GM21423 (cell line): ENCODE results near the gene CA10.

Experiments
- ATAC-seq: cut with Tn5 transposase; IDR thresholded peaks from one replicate; pipeline ENCODE4 v1.9.1; 2021; ENCODE audit warnings: mild to moderate bottlenecking, moderate library complexity; ENCODE audit not compliant: unreplicated experiment

CA10 gene

DNA sequence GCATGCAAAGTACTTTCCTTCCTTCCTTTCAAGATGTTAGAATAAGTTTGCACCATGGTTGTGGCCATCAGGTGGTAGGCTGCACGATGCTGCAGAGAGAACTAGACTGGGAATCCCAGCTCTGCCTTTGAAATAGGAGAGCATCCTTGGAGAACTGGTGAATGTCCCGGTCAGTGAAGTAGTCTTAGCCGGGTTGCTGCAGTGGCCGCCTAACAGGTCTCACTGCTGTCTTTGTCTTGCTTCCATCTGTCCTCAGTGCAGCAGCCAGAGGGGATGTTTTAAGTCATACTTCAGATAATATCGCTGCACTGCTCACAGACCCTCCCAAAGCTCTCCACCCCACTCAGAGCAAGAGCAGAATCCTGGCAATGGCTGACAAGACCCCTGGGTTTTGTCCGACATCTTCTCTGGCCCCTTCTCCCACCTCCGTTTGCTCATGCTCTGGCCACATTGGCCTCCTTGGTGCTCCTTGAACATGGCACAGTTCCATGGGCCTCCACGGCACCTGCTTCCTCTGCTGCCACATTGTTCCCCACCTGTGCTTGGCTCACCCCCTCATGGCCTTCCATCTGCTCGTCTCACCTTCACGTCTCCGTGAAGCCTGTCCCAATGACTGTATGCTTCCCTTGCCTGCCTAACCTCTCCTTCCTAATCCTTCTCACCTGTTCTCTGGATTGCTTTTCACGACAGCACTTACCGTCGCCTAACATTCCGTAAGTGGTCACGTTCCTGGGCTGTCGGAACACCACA lies 458.3 kb downstream of the CA10 start:
- no peak for ATAC-seq

DNA sequence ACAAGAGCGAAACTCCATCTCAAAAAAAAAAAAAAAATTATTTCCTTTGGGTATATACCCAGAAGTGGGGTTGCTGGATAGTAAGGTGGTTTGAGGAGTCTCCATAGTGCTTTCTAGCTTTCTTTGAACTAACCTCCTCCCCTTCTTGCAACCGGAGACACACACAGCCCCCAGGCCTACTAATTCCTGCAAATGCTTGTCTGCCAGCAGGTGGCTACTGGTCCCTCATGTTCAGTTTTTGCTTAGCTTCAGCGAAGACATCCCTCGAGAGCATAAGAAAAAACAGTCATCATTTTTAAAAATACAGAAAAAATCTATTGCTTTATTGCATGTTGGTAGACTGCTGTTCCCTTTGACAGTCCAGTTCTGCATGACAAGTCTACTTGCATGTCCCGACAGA lies 459.2 kb downstream of the CA10 start:
- ATAC-seq = no peak

DNA sequence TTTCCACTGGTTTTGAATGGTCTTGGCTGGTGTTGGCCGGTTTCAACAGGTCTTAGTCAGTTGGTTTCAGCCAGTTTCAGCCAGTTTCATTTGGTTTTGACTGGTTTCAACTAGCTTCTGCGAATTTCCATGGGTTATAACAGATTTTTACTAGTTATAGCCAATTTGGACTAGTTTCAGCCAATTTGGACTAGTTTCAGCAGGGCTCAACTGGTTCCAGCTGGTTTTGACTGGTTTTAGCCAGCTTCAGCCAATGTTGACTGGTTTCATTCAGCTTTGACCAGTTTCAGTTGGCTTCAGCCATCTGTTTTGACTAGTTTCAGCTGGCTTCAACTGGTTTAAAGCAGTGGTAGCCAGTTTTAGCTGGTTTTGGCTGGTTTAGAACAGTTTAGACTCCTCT lies 465.6 kb downstream of the CA10 start:
- no peak for ATAC-seq

DNA sequence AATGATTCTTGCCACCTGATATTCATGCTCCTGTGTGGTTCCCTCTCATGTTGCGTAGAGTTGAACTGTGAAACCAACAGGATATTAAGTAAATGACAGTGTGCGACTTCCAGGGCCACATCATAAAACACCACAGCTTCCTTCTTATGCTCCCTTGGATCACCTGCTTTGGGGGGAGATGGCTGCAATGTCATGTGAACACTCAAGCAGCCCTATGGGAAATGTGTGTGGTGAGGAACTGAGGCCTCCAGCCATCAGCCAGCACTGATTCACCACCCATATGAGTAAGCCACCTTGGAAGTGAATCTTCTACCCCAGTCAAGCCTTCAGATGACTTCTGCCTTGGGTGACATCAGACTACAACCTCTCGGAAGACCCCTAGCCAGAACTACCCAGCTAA lies 470.6 kb downstream of the CA10 start:
- ATAC-seq = no peak

DNA sequence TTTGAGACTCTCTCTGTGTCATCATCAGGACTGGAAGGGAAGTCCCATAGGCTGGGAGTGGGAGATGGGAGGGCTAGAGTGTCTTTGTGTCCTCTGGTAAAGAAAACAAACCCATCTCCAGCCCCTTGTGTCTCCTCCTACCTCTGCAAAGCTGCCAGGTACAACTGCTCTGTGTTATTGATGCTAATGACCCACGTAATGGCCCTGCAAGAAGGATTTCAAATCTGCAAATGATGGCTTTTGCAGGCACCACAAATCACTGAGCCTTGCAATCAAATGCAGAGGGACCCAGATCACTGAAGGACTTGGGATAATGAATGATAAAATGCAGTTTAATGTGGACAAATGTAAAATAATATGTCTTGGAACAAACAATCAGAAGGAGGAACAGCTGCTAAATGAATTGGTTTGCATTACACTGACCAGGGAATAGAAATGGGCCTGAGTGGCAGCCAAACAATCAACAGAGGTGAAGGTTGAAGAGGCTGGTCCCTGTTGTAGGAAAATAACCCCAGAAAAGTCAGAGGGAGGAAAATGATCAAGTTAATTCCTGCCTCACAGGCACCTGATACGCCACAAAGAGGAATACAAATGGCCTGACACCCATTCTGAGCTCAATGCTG lies 473.1 kb downstream of the CA10 start:
- no peak for ATAC-seq

DNA sequence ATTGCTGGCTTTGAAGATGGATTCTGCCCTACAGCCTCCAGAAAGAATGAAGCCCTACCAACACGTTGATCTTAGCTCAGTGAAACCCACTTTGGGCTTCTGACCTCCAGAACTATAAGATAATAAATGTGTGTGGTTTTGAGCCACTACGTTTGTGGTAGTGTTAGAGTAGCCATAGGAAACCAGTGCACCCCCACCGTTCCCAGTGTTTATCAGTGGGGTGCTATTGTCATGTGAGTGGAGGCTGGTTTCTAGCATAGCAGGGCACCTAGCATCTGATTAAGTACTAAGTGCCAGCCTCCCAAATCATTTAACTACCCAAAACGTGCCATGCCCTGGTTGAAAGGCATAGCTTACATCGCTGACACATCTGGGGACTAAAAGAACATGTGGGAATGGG lies 474.3 kb downstream of the CA10 start:
- ATAC-seq = no peak

DNA sequence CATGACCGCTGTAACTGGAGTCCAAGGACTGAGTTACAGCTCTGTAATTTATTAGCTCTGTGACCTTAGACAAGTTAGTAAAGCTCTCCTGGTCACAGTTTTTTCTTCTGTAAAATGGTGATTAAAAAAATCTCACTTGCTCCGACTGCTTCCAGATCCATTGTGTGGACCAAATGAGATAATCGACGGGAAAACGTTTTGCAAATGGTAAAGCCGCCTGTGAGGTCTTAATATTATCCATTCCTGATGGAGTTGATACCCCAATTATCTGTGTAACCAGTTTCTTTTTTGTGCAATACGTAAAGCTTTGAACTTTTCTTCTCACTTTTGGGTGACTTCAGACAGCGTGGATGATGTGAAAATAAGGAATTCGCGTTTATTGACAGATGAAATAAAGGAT lies 475.2 kb downstream of the CA10 start:
- ATAC-seq = no peak

DNA sequence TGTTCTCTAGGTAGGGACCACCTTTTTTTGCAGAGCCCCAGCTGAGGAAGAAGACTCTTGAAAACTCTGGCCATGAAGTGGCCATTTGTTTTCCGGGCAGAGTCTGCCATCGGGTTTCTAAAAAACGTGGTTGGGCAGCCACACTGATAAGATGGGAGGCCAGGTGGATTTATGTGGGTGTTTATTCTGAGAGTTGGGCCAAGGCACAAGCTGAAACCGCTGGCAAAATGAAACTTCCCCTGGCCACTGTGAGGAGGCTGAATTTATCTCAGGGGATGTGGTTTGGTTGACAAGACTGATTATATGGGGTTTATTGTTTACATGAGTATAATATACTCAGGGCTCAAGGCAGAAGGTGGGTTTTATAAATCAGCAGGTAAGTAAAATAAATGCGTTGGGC lies 476.4 kb downstream of the CA10 start:
- no peak for ATAC-seq

DNA sequence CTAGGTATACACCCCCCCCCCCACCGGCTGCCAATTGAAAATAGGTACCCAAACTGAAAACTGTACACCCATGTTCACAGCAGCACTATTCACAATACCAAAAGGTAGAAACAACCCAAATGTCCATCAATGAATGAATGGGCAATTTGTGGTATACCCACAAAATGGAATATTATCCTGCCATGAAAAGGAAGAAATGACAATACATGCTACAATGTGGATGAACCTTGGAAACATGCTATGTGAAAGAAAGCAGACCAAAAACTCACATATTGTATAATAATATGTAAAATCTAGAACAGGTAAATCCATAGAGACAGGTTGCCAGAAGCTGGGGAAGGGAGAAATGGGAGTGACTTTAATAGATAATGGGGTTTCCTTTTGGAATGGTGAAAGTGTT lies 480.6 kb downstream of the CA10 start:
- no peak for ATAC-seq

DNA sequence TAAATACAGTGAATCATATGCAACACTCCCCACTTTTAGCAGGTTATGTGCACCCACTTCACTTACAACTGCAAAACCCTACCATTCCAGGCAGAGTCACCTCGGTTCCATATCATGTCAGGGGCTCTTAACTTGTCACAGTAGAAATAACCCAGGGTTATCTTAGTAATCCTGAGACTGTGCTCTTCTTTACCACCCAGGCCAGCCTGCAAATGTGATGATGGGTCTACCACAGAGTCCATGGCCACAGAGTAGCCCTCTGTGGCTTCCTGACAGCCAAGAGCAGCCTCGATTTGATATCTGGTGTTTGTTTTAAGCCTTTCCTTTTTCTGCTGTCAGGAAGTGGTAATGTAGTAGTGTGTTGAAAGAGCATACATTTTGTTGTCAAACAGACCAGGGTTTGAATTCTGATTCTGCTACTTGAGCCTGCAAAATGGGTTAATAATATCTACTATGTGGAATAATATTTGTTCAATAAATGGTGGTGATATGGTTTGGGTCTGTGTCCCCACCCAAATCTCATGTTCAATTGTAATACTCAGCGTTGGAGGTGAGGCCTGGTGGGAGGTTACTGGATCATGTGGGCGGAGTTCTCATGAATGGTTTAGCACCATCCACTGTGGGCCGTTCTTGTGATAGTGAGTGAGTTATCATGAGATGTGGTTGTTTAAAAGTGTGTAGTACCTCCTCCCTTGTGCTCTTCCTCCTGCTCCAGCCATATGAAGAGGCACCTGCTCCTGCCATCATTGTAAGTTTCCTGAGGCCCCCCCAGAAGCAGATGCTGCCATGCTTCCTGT lies 481.6 kb downstream of the CA10 start:
- no peak for ATAC-seq

DNA sequence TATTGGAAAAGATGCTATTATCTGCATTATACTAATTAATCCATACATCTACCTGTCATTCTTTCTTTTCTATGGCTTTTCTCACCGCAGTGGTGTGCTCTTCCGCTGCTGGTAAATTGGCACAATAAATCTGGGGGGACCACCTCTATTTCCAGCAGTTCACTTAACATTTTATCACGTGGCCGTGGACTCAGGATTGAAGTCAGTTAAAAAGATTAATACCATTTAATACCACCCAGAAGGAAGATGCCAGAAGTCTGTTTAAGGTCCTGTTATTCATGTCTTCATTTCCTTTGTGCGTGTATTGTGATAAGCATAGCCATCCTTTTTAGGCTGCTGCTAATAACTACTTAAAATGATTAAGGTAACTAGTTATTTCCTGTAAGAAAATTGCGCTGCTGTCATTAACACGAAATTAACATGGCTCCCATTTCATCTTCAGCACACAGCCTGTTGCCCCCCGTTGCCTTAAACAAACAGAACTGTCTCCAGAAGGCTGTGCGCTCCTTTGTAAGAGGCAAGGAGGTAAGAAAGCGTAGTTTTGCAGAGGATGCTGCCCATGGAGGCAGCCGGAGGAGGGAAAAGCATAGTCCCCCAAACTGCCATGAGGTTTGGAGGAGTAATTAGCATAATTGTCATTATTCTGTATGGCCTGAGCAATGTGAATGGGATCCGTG lies 483.8 kb downstream of the CA10 start:
- no peak for ATAC-seq

DNA sequence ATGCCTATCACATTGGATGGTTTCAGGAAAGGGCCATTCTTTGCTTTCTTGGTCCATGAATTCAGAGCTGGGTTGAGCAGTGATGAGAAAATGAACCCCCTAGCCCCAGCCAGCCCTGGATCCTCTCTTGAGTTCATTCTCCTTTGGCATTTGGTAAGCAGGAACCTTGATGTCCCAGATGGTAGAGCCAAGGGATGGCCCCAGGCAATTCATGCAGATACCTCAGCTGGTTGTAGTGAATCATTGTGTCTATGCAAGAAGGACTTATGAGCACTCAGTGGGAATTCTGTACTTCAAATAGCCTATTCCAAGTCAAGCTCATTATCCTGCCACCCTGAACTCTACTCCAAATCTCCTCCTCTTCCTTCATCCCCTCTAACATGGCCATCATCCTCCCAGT lies 485.4 kb downstream of the CA10 start:
- ATAC-seq = no peak

DNA sequence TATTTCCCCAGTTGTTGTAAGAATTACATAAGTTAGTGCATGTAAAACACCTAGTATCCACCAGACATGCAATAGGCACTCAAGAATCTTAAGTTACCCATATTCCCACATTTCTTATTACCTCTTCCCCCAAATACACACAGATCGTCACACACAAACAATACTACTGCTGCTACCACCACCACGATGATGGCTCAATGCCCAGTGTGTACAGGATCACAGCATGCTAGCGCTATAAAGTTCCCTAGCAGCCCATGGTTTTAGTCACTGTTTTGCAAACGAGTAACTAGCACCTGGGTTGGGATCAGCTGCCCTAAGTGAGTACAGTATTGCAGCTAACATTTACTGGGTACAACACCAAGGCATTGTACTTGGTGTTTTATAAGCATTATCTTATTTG lies 486.4 kb downstream of the CA10 start:
- ATAC-seq = no peak

DNA sequence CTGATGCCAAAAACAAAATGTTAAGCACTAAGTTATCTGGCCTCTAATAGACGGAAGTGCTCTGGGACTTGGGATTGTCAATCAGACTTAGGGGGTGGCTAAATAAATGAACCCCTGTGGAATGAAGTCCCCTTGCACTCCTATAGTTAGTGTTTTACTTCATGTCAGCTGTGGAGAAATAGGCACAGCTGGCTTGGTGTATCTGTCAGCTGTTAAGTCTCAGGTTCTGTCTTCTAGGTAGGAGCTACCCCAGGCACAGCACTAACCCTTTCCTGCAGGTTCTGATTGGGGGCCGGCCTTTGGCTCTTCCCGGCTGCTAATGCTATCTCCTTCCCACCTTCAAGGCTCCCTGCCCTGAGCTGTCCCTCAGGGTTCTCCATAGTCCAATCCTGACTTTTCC lies 487.6 kb downstream of the CA10 start:
- no peak for ATAC-seq

DNA sequence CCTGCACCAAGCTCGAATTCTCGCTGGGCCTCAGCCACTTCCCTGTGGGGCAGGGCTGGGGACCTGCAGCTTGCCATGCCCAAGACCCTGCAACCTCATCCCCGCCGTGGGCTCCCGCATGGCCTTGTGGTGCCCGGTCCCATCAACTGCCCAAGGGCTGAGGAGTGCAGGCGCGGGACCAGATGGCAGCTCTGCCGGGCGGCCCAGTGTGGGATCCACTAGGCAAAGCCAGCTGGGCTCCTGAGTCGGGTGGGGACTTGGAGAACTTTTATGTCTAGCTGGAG lies 489.6 kb downstream of the CA10 start:
- ATAC-seq = no peak

DNA sequence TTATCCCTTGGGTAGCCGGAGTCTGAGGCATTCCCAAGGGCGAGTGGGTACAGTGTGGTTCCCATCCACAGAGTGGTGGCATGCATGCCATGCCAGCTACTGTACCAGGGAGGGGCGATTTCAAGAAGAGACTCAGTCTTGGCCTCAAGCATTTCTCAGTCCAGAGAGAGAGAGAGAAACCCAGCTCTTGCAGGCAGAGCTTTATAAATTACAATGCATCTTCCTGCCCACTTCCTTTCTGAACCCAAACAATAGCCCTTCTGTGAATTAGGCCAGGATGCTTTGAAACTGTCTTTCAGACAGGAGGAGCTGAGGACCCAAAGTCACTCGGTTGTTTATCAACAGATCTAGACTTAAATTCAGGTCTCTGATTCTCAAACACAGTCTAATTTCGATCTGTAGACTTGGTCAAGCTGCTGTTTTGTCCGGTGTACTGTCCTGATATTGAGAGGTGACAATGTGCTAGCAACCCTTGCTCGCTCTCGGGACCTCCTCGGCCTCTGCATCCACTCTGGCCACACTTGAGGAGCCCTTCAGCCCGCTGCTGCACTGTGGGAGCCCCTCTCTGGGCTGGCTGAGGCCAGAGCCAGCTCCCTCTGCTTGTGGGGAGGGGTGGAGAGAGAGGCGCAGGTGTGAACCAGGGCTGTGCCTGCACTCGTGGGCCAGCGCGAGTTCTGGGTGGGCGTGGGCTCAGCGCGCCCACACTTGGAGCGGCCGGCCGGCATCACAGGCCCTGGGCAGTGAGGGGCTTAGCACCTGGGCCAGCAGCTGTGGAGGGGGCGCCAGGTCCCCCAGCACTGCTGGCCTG lies 490.2 kb downstream of the CA10 start:
- ATAC-seq = no peak

DNA sequence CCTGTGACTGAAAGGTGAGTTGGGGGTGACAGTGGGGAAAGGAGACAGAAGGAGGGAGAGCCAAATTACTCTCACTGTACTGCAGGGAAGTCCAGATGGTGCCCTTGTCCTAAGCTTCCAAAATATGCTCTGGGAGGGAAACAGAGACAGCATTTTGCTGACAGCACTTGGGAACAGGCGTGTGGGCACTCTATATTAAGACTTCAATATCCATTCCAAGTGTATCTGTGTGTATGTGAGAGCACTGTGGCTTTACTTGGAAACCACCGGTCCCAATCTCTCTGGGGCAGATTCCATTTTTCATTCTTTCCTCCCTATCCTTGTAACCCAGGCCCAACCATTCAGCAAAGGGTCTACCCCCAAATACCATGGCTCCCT lies 490.8 kb downstream of the CA10 start:
- ATAC-seq = no peak

DNA sequence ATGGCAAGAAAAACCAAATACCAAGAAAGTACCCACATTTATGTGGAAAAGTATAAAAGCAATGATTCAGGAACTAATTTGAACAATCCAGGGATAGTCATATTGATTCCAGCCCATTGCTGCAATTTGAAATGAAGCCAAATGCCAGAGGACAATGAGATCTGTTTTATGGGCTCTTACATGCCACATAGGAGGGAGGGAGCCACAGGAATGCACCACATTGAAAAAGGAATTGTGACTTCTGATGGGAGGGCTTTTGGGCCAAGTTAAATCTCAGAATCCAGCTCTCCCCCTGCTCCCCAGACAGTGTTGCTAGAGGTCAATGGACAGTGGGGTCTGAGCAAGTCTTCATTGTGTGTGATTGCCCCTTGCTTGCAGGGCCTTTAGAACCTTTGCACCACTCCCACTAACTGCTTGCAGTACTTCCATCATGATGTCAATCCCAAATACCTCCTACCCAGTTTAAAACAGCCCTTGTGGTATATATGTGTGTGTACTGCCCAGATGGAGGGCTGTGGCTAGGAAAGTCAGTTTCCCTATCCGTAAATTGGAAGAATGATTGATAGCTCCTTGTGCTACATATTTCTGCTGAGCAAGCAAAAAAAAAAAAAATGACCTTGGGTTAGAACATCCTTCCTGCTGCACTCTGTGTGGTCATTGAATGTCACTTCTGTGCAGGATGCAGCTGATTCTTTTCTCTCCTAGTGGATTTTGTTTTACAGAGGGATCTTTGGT lies 491.4 kb downstream of the CA10 start:
- no peak for ATAC-seq

DNA sequence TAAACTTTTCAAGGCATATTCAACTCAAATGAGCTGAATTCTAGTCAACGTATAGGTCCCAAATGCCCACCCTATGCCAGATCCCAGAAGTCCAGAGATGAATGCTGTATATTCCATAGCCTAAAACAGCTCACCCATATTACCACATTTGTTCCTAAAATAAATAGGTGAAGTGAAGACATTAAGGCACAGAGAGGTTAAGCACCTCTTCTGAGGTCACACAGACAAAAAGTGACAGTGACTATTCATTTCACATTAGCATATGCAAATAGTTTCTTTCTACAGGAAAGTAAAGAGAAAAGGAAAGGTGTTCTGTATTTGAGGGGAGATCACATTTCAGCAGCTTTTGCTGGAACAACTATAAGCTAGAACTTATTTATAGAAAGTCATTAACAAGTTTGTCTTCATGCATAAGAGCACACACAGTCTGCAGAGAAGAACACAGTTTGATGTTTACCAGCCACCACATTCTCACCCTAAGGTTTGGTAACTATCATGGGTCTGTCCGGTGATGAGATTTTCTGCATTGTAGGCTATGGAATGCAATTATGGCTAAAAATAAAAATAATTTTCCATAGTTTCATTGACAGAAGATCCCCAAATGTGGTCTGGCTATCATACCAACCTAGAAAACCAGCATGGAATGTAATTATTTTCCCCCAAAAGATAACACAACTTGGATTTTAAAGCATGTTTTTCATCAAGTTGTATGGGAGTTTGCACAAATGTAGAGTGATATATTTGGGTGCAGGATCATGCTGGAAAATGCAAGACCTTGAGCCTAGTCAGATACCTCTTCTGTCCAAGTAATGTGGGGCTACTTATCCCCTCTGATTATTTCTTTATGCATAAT lies 496.1 kb downstream of the CA10 start:
- no peak for ATAC-seq
